Peyer's patch (tissue), 4 donors: ENCODE results near the gene RSPH4A. TPM values are rescaled to one million over a fixed set of nuclear protein-coding genes. Genes with fewer than 3 reads are reported as not detected.

Source experiments
- DNase-seq, 3 donors: peaks; one replicate each; pipeline ENCODE4 v3.0.0-alpha.2; 2017 to 2019
- H3K27ac ChIP-seq, 4 donors: fragments of 200-600 bp; sonication (generic); one replicate each; pipeline ENCODE4 v1.5.1; 2016 to 2019
- H3K27me3 ChIP-seq, 2 donors: fragments of 200-600 bp; sonication (generic); one replicate each; pipeline ENCODE4 v1.5.1; 2019
- H3K36me3 ChIP-seq, 3 donors: fragments of 200-600 bp; sonication (generic); one replicate each; pipeline ENCODE4 v1.5.1; 2016 to 2019
- H3K4me1 ChIP-seq, 4 donors: fragments of 200-600 bp; sonication (generic); one replicate each; pipeline ENCODE4 v1.5.1; 2016 to 2019
- H3K4me3 ChIP-seq, 4 donors: fragments of 200-600 bp; sonication (generic); 1 replicate in 3 of 4; 2 replicates in 1 of 4; pipeline ENCODE4 v1.5.1; 2016 to 2019; ENCODE audit warnings: mild to moderate bottlenecking in 1 of 4
- H3K9me3 ChIP-seq, 4 donors: fragments of 200-600 bp; sonication (generic); one replicate each; pipeline ENCODE4 v1.5.1; 2016 to 2019; ENCODE audit warnings: mild to moderate bottlenecking in 1 of 4
- POLR2A ChIP-seq, 2 donors: fragments of 450-650 bp; IDR thresholded peaks; one replicate each; pipeline ENCODE4 v1.5.1; 2017; ENCODE audit warnings: antibody characterized with exemption in 2 of 2, mild to moderate bottlenecking in 2 of 2, moderate library complexity in 2 of 2
- total RNA-seq, 4 donors: library from RNA; depleted of rRNA; stranded (reverse); fragments of >200 nt; gene quantifications; one replicate each; pipeline ENCODE4 v1.1.0, GENCODE V29; 2016
- TF ChIP-seq, protein P1 (sequence below), 6 experiments: fragments of 450-650 bp in 4 of 6; fragments of 200-600 bp in 2 of 6; sonication (generic) in 1 of 6; IDR thresholded peaks; one replicate each; pipeline ENCODE4 v1.5.1; 2017 to 2019; ENCODE audit warnings: antibody characterized with exemption in 6 of 6, mild to moderate bottlenecking in 3 of 6, moderate library complexity in 1 of 6

RSPH4A gene
- total RNA-seq, 4 donors from 2014 or later: 0.35 to 5.0 (median 1.2) TPM

DNA sequence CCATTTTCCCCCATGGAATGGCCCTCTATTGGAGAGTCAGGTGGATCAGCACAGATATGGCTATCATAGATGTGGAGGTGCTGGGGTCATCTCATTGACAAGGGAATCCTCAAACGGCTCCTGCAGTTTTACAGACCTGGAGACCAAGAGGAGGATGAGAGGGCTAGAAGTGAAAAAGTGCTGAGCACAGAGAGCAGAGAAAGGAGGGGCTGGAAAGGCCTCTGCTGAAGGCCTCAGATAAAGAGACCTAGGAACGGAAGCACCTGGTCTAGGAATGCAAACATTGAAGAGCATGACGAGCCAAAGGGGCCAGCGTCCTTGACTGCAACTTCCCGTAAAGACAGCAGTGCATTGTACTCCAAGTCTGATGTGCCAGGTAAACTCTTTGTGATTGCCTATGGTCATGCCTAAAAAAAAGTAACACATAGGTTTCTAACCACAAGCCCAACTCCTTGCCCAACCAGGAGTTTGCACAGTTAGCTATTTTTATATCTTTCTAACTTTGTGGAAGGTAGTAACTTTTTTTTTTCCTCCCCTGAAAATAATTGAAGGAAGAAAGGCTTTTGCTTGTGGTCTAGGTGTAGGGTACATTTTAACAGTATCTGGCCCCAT, 15.2 kb downstream of the RSPH4A start:
- no peaks in the 10 kb centered on the region for H3K27me3 ChIP-seq
- H3K9me3 ChIP-seq: no peaks in the 10 kb centered on the region
- no peak overlapping the region for H3K4me3 ChIP-seq
- H3K27ac ChIP-seq: no peak overlapping the region
- no peaks in the 10 kb centered on the region for H3K4me1 ChIP-seq
- DNase-seq: no peak
- H3K36me3 ChIP-seq: peaks cover 0 to 16% (median 0%) of the 10 kb centered on the region in 3 donors
- TF ChIP-seq, protein P1, sequence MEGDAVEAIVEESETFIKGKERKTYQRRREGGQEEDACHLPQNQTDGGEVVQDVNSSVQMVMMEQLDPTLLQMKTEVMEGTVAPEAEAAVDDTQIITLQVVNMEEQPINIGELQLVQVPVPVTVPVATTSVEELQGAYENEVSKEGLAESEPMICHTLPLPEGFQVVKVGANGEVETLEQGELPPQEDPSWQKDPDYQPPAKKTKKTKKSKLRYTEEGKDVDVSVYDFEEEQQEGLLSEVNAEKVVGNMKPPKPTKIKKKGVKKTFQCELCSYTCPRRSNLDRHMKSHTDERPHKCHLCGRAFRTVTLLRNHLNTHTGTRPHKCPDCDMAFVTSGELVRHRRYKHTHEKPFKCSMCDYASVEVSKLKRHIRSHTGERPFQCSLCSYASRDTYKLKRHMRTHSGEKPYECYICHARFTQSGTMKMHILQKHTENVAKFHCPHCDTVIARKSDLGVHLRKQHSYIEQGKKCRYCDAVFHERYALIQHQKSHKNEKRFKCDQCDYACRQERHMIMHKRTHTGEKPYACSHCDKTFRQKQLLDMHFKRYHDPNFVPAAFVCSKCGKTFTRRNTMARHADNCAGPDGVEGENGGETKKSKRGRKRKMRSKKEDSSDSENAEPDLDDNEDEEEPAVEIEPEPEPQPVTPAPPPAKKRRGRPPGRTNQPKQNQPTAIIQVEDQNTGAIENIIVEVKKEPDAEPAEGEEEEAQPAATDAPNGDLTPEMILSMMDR (IDR thresholded peaks at IDR 0.05): no peak
- no peak for TF ChIP-seq POLR2A (IDR thresholded peaks at IDR 0.05)

DNA sequence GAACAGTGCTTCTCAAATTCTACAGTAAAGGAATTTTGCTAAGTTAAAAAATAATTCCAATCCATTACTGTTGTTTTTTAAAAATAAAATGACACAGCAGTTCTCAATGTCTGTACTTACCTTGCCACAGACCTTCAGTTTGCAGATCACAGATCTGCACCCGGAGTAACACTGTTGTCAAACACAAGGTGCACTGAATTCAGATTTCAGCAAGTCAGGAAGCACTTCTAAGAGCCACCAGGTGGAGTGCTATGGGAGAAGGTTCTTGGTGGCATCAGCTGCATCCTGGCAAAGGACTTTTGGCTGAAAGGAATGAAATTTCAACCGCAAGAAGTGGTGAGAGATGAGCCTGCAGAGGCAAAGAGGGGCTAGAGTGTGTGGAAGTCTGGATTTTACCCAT, 17.4 kb downstream of the RSPH4A start:
- H3K27ac ChIP-seq: no peak overlapping the region
- H3K36me3 ChIP-seq: peaks cover 0 to 16% (median 0%) of the 10 kb centered on the region in 3 donors
- no peaks in the 10 kb centered on the region for H3K4me1 ChIP-seq
- no peak overlapping the region for H3K4me3 ChIP-seq
- H3K27me3 ChIP-seq: no peaks in the 10 kb centered on the region
- TF ChIP-seq, protein P1 (IDR thresholded peaks at IDR 0.05): no peak
- TF ChIP-seq POLR2A (IDR thresholded peaks at IDR 0.05): no peak
- H3K9me3 ChIP-seq: no peaks in the 10 kb centered on the region
- DNase-seq: no peak

DNA sequence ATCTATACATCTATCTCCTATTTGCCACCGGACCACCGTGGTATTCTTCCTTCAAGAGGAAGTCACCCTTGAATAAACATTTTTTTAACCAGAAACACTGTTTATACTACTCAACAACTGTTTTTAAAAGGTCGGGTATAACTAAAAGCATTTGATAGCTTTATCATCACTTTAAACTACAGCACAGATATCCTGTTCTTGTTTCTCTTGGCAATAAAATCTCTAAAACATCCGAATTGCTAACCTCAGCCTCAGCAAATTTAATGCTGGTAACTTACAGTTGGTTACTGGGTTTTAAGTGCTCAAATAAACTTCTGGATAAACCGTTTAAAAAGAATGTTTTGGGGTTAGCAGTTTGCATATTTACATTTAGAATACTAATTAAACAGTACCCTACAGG, 31.9 kb downstream of the RSPH4A start:
- H3K9me3 ChIP-seq: no peaks in the 10 kb centered on the region
- H3K4me3 ChIP-seq: no peak overlapping the region
- TF ChIP-seq POLR2A (IDR thresholded peaks at IDR 0.05): no peak
- TF ChIP-seq, protein P1 (IDR thresholded peaks at IDR 0.05): no peak
- peaks cover 0 to 7% (median 0%) of the 10 kb centered on the region in 3 donors for H3K36me3 ChIP-seq
- no peaks in the 10 kb centered on the region for H3K27me3 ChIP-seq
- no peak overlapping the region for H3K27ac ChIP-seq
- no peak for DNase-seq
- H3K4me1 ChIP-seq: no peaks in the 10 kb centered on the region

DNA sequence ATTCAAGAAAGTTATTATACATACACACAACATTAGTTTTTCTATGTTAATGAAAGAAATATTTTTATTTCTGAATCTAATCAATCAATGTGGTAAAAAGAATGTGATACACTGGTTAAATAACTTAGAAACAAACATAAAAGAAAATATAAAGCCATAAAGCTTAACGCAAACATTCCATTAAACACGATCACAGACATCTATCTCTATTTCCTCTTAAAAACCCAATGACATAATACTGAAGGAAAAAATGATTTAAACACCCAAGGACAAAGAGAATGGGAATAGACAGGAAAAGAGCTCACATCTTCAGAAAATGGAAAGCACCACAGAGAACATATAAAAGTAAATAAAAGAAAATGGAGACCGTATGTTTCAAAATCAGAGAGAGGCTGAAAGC, 32.9 kb downstream of the RSPH4A start:
- no peaks in the 10 kb centered on the region for H3K27me3 ChIP-seq
- TF ChIP-seq POLR2A (IDR thresholded peaks at IDR 0.05): no peak
- TF ChIP-seq, protein P1 (IDR thresholded peaks at IDR 0.05): no peak
- no peaks in the 10 kb centered on the region for H3K9me3 ChIP-seq
- DNase-seq: no peak
- H3K27ac ChIP-seq: no peak overlapping the region
- no peak overlapping the region for H3K4me3 ChIP-seq
- no peaks in the 10 kb centered on the region for H3K4me1 ChIP-seq
- H3K36me3 ChIP-seq: peaks cover 0 to 7% (median 0%) of the 10 kb centered on the region in 3 donors

DNA sequence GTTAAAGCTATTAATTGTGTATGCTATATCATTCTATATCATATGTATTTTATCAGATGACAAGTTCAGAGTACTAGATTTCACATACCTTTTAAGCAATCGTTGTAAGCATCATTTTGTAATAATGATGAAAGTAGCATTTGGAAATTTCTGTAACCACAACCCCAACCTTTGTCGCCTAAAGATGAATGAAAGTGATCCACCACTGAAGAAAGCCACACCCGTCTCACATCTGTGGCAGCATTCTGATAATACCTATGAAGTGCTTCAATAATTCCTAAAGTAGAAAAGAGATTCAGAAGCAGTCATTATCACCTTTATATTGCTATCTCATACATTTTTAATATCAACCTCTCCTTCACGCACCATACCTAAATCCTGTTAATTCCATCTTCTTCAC, 35.6 kb downstream of the RSPH4A start:
- Histone ChIP-seq H3K4me3 (no peak overlapping the region), H3K27ac (no peak overlapping the region), H3K27me3 (no peaks in the 10 kb centered on the region), H3K4me1 (no peaks in the 10 kb centered on the region), H3K36me3 (peaks cover 0 to 27% (median 0%) of the 10 kb centered on the region in 3 donors), H3K9me3 (no peaks in the 10 kb centered on the region)
- DNase-seq: no peak
- TF ChIP-seq, protein P1 (IDR thresholded peaks at IDR 0.05): no peak
